HG03135 (cell line): ENCODE measurements around the gene ZNF462.

Experiments
- ATAC-seq: cut with Tn5 transposase; IDR thresholded peaks from one replicate; pipeline ENCODE4 v1.9.1; 2021; ENCODE audit warnings: mild to moderate bottlenecking, moderate library complexity; ENCODE audit not compliant: unreplicated experiment

The ZNF462 gene

GRCh38 chr9:106862110-106862820 is 701 bp upstream of the ZNF462 start:
- ATAC-seq = no peak

- no peak for ATAC-seq
These were observed 1.6 kb downstream of the ZNF462 start for GRCh38 chr9:106864373-106865143.

- no peak for ATAC-seq
These were observed 3.3 kb downstream of the ZNF462 start for GRCh38 chr9:106866243-106866642.

- no peak for ATAC-seq
These were observed 4.3 kb downstream of the ZNF462 start for GRCh38 chr9:106867286-106867685.

- ATAC-seq = no peak
These were observed 5.1 kb downstream of the ZNF462 start for GRCh38 chr9:106868087-106868486.

GRCh38 chr9:106868565-106868964 is 5.6 kb downstream of the ZNF462 start:
- ATAC-seq = no peak

GRCh38 chr9:106869028-106869427 is 6.1 kb downstream of the ZNF462 start:
- no peak for ATAC-seq

- ATAC-seq = no peak
These were observed 6.5 kb downstream of the ZNF462 start for GRCh38 chr9:106869458-106869857.

GRCh38 chr9:106872641-106873040 is 9.7 kb downstream of the ZNF462 start:
- ATAC-seq = no peak

GRCh38 chr9:106874031-106874430 is 11.1 kb downstream of the ZNF462 start:
- no peak for ATAC-seq

GRCh38 chr9:106874652-106875051 is 11.7 kb downstream of the ZNF462 start:
- no peak for ATAC-seq

- ATAC-seq = no peak
These were observed 12.6 kb downstream of the ZNF462 start for GRCh38 chr9:106875529-106875928.

GRCh38 chr9:106877345-106877744 is 14.4 kb downstream of the ZNF462 start:
- no peak for ATAC-seq

- no peak for ATAC-seq
These were observed 15.3 kb downstream of the ZNF462 start for GRCh38 chr9:106878081-106878837.

- no peak for ATAC-seq
These were observed 16.0 kb downstream of the ZNF462 start for GRCh38 chr9:106878934-106879333.

GRCh38 chr9:106879439-106879882 is 16.5 kb downstream of the ZNF462 start:
- ATAC-seq = no peak

GRCh38 chr9:106880081-106880480 is 17.1 kb downstream of the ZNF462 start:
- no peak for ATAC-seq

- no peak for ATAC-seq
These were observed 17.9 kb downstream of the ZNF462 start for GRCh38 chr9:106880863-106881262.

GRCh38 chr9:106883030-106883429 is 20.1 kb downstream of the ZNF462 start:
- no peak for ATAC-seq

- ATAC-seq = no peak
These were observed 20.7 kb downstream of the ZNF462 start for GRCh38 chr9:106883626-106884190.

- no peak for ATAC-seq
These were observed 22.5 kb downstream of the ZNF462 start for GRCh38 chr9:106885451-106885850.
